GM18858 (cell line): ENCODE data around the gene ME3.

Experiments
- ATAC-seq: cut with Tn5 transposase; IDR thresholded peaks from one replicate; pipeline ENCODE4 v1.9.1; 2021; ENCODE audit not compliant: unreplicated experiment

The ME3 gene

GRCh38 chr11:86398106-86398505, 274.3 kb downstream of the ME3 start:
- no peak for ATAC-seq

GRCh38 chr11:86397351-86397750, 275.1 kb downstream of the ME3 start:
- no peak for ATAC-seq

GRCh38 chr11:86396396-86396795, 276.0 kb downstream of the ME3 start:
- ATAC-seq = no peak

- ATAC-seq = no peak
These were observed 277.3 kb downstream of the ME3 start for GRCh38 chr11:86395061-86395551.
